HCT116 (cell line): ENCODE data around the gene TEX11. TPM values are rescaled to one million over a fixed set of nuclear protein-coding genes. Genes with fewer than 3 reads are reported as not detected.

Source experiments
- ATAC-seq: fragments of 200-7000 bp; cut with Tn5 transposase; 2 replicates; pipeline ENCODE4 v1.9.1; 2020; ENCODE audit warnings: mild to moderate bottlenecking, moderate library complexity
- BruUV-seq: library from RNA; stranded (reverse); fragments of 400-500 nt; replicated peaks from 2 replicates; lab custom pipeline; 2021; lab: Mats Ljungman, UMichigan
- CTCF ChIA-PET: fragments of 300-600 bp; sonication (Branson Sonifier 250); formaldehyde crosslinking; loops from one replicate; lab custom pipeline; 2021; ENCODE audit warnings: antibody characterized with exemption; lab: Charles Lee
- POLR2A ChIA-PET: fragments of 300-600, 350-600 bp; sonication (Branson Sonifier 250); formaldehyde crosslinking; loops from one replicate; lab custom pipeline; 2021; ENCODE audit warnings: antibody characterized with exemption; lab: Charles Lee
- RAD21 ChIA-PET, 2 experiments: fragments of 300-600 bp; sonication (Branson Sonifier 250); formaldehyde crosslinking; loops; one replicate each; lab custom pipeline; 2023; ENCODE audit warnings: low total read pairs in 2 of 2; ENCODE audit not compliant: uncharacterized antibody in 2 of 2, unreplicated experiment in 2 of 2, low non-redundant PET in 1 of 2; lab: Charles Lee
- DNase-seq: peaks from one replicate; pipeline ENCODE4 v3.0.0-alpha.2; 2010; ENCODE audit warnings: low read depth, low spot score
- H2AFZ ChIP-seq: fragments of 200-600 bp; shearing (Covaris generic), sonication (generic); 2 replicates; pipeline ENCODE4 v1.6.1; 2017; ENCODE audit warnings: low read depth, mixed run types, mixed read lengths, antibody characterized with exemption, low read length; ENCODE audit not compliant: poor library complexity, severe bottlenecking
- H3K27ac ChIP-seq: 2 replicates; pipeline ENCODE4 v1.5.1; 2012; ENCODE audit warnings: low read depth, low read length
- H3K27me3 ChIP-seq: fragments of 200-600 bp; sonication (generic); 2 replicates; pipeline ENCODE4 v1.6.1; 2016; ENCODE audit warnings: mixed run types, low read length, mixed read lengths; ENCODE audit not compliant: insufficient read depth
- H3K36me3 ChIP-seq, 2 experiments: fragments of 200-500 bp in 1 of 2; fragments of 200-600 bp in 1 of 2; sonication (Bioruptor generic) in 1 of 2; sonication (generic) in 1 of 2; 2 replicates each; pipeline versions ENCODE4 v1.5.1 to v1.6.1; 2014 to 2016; ENCODE audit warnings: low read length in 2 of 2, inconsistent platforms in 1 of 2, mixed read lengths in 1 of 2, mixed run types in 1 of 2; ENCODE audit not compliant: insufficient read depth in 2 of 2, control insufficient read depth in 1 of 2
- H3K4me1 ChIP-seq, 2 experiments: fragments of 200-600 bp in 1 of 2; sonication (generic) in 1 of 2; 2 replicates each; pipeline versions ENCODE4 v1.5.1 to v1.6.1; 2012 to 2017; ENCODE audit warnings: low read length in 2 of 2, inconsistent platforms in 1 of 2, mild to moderate bottlenecking in 1 of 2, mixed read lengths in 1 of 2, mixed run types in 1 of 2, moderate library complexity in 1 of 2; ENCODE audit not compliant: insufficient read depth in 2 of 2, control insufficient read depth in 1 of 2
- H3K4me2 ChIP-seq: fragments of 200-600 bp; sonication (generic); 2 replicates; pipeline ENCODE4 v1.6.1; 2017; ENCODE audit warnings: mixed run types, low read length, mixed read lengths
- H3K4me3 ChIP-seq, 2 experiments: fragments of 200-600 bp in 1 of 2; sonication (generic) in 1 of 2; replicated peaks in 1 of 2; 2 replicates each; pipeline ENCODE4 v1.5.1; 2011 to 2016; ENCODE audit warnings: low read length in 2 of 2, control low read depth in 1 of 2, low read depth in 1 of 2, mild to moderate bottlenecking in 1 of 2, mixed read lengths in 1 of 2, mixed run types in 1 of 2
- H3K79me2 ChIP-seq: fragments of 200-600 bp; sonication (generic); 2 replicates; pipeline ENCODE4 v1.6.1; 2017; ENCODE audit warnings: mild to moderate bottlenecking, mixed run types, low read length, moderate library complexity, mixed read lengths; ENCODE audit not compliant: insufficient read depth
- H3K9ac ChIP-seq: fragments of 200-600 bp; sonication (generic); 2 replicates; pipeline ENCODE4 v1.6.1; 2016; ENCODE audit warnings: low read length, mixed read lengths
- H3K9me2 ChIP-seq: fragments of 200-600 bp; sonication (generic), shearing (Covaris generic); 2 replicates; pipeline ENCODE4 v1.6.1; 2017; ENCODE audit warnings: mixed run types, mild to moderate bottlenecking, moderate library complexity; ENCODE audit not compliant: insufficient read depth
- H3K9me3 ChIP-seq, 2 experiments: fragments of 200-500 bp in 1 of 2; fragments of 200-600 bp in 1 of 2; sonication (Bioruptor generic) in 1 of 2; sonication (generic) in 1 of 2; 2 replicates each; pipeline ENCODE4 v1.6.1; 2014 to 2017; ENCODE audit warnings: low read length in 2 of 2, mixed read lengths in 2 of 2, inconsistent platforms in 1 of 2, low read depth in 1 of 2, mild to moderate bottlenecking in 1 of 2, mixed run types in 1 of 2, moderate library complexity in 1 of 2; ENCODE audit not compliant: control insufficient read depth in 1 of 2, insufficient read depth in 1 of 2
- H4K20me1 ChIP-seq: fragments of 200-600 bp; sonication (generic), shearing (Covaris generic); 2 replicates; pipeline ENCODE4 v1.6.1; 2017; ENCODE audit warnings: mixed run types, mild to moderate bottlenecking, moderate library complexity; ENCODE audit not compliant: insufficient read depth
- EGR1 ChIP-seq: IDR thresholded peaks from 2 replicates; pipeline ENCODE4 v1.6.1; 2012; ENCODE audit warnings: low read depth
- ELF1 ChIP-seq: IDR thresholded peaks from 2 replicates; pipeline ENCODE4 v1.6.1; 2012; ENCODE audit warnings: low read depth, borderline replicate concordance
- JUND ChIP-seq: IDR thresholded peaks from 2 replicates; pipeline ENCODE4 v1.6.1; 2012
- POLR2A ChIP-seq: IDR thresholded peaks from 2 replicates; pipeline ENCODE4 v1.7.0; 2011; ENCODE audit warnings: borderline replicate concordance; ENCODE audit not compliant: insufficient read depth, insufficient read length; ENCODE audit errors: extremely low read depth
- RAD21 ChIP-seq: IDR thresholded peaks from 2 replicates; pipeline ENCODE4 v1.6.1; 2012; ENCODE audit warnings: low read depth, mild to moderate bottlenecking
- SRF ChIP-seq: IDR thresholded peaks from 2 replicates; pipeline ENCODE4 v1.6.1; 2012; ENCODE audit warnings: low read depth
- YY1 ChIP-seq: IDR thresholded peaks from 2 replicates; pipeline ENCODE4 v1.6.1; 2011; ENCODE audit warnings: low read length, low read depth, moderate library complexity, mild to moderate bottlenecking; ENCODE audit not compliant: insufficient replicate concordance; ENCODE audit errors: extremely low read depth
- ZNF274 ChIP-seq: fragments of 200-500 bp; sonication (Bioruptor generic); IDR thresholded peaks from 2 replicates; pipeline ENCODE4 v1.6.1; 2014; ENCODE audit warnings: mild to moderate bottlenecking, low read depth, low read length, inconsistent platforms
- intact Hi-C: fragments of 100-400 bp; cut with micrococcal nuclease; formaldehyde crosslinking; loops from 2 replicates; pipeline ENCODE4 v1.10.0; 2022
- total RNA-seq: library from RNA; stranded (reverse); gene quantifications from one replicate; pipeline ENCODE4 v1.2.1, GENCODE V29; 2021; ENCODE audit not compliant: unreplicated experiment
- TF ChIP-seq, protein P1 (sequence below): IDR thresholded peaks from 2 replicates; pipeline ENCODE4 v1.6.1; 2011; ENCODE audit warnings: mild to moderate bottlenecking, low read length, moderate library complexity; ENCODE audit not compliant: insufficient replicate concordance; ENCODE audit errors: extremely low read depth
- TF ChIP-seq, protein P2 (sequence below), 3 experiments: fragments of 200-600 bp in 1 of 3; sonication (generic) in 1 of 3; IDR thresholded peaks in 2 of 3; conservative IDR thresholded peaks in 1 of 3; 2 replicates each; pipeline ENCODE4 v1.5.1; 2012 to 2017; ENCODE audit warnings: low read depth in 2 of 3, low read length in 2 of 3, antibody characterized with exemption in 1 of 3, borderline replicate concordance in 1 of 3, control low read depth in 1 of 3, mild to moderate bottlenecking in 1 of 3, mixed read lengths in 1 of 3, mixed run types in 1 of 3, moderate library complexity in 1 of 3; ENCODE audit not compliant: insufficient read depth in 1 of 3

The TEX11 gene
- total RNA-seq, 1 experiment from 2014 or later = 0.10 TPM

DNA sequence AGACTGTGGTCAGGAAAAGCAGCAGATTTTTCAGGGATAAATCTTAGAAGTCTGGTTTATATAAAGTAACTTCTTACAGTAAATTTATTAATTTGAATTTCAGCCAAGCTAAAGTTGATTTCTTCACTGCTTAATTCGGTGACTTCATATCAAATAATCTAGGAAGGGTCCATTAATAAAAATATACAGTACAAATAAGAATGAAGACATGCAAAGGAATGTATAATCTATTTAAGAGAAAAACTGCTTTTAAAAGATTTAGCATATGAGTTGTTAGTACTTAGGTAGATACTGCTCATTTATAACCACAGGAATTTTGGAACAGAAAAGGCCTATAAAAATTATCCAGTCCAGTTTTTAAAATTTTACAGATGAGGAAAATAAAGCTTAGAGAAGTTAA, 286.8 kb downstream of the TEX11 start:
- no peak for DNase-seq
- ATAC-seq = no peak
- Histone ChIP-seq H3K27ac (no peak overlapping the region), H3K79me2 (no peaks in the 10 kb centered on the region), H3K9ac (no peak overlapping the region), H4K20me1 (no peaks in the 10 kb centered on the region), H3K9me2 (no peaks in the 10 kb centered on the region), H3K9me3 (no peaks in the 10 kb centered on the region), H3K4me1 (no peaks in the 10 kb centered on the region), H3K27me3 (no peaks in the 10 kb centered on the region), H3K36me3 (no peaks in the 10 kb centered on the region), H2AFZ (no peak overlapping the region), H3K4me3 (no peak overlapping the region), H3K4me2 (no peak overlapping the region)
- ChIA-PET POLR2A (no interaction called here), CTCF (no interaction called here), RAD21 (no interaction called here)
- BruUV-seq = no TSS peak
- TF ChIP-seq SRF = no peak
- no peak for TF ChIP-seq RAD21
- TF ChIP-seq, protein P1, sequence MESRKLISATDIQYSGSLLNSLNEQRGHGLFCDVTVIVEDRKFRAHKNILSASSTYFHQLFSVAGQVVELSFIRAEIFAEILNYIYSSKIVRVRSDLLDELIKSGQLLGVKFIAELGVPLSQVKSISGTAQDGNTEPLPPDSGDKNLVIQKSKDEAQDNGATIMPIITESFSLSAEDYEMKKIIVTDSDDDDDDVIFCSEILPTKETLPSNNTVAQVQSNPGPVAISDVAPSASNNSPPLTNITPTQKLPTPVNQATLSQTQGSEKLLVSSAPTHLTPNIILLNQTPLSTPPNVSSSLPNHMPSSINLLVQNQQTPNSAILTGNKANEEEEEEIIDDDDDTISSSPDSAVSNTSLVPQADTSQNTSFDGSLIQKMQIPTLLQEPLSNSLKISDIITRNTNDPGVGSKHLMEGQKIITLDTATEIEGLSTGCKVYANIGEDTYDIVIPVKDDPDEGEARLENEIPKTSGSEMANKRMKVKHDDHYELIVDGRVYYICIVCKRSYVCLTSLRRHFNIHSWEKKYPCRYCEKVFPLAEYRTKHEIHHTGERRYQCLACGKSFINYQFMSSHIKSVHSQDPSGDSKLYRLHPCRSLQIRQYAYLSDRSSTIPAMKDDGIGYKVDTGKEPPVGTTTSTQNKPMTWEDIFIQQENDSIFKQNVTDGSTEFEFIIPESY = no peak
- no peak for TF ChIP-seq ZNF274
- TF ChIP-seq EGR1 = no peak
- TF ChIP-seq YY1 = no peak
- TF ChIP-seq, protein P2, sequence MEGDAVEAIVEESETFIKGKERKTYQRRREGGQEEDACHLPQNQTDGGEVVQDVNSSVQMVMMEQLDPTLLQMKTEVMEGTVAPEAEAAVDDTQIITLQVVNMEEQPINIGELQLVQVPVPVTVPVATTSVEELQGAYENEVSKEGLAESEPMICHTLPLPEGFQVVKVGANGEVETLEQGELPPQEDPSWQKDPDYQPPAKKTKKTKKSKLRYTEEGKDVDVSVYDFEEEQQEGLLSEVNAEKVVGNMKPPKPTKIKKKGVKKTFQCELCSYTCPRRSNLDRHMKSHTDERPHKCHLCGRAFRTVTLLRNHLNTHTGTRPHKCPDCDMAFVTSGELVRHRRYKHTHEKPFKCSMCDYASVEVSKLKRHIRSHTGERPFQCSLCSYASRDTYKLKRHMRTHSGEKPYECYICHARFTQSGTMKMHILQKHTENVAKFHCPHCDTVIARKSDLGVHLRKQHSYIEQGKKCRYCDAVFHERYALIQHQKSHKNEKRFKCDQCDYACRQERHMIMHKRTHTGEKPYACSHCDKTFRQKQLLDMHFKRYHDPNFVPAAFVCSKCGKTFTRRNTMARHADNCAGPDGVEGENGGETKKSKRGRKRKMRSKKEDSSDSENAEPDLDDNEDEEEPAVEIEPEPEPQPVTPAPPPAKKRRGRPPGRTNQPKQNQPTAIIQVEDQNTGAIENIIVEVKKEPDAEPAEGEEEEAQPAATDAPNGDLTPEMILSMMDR (IDR thresholded peaks at IDR 0.05 in 2 of 3, conservative IDR thresholded peaks at IDR 0.05 in 1 of 3; ENCODE audit: borderline replicate concordance in 1 of 3, insufficient read depth in 1 of 3, low read depth in 2 of 3, low read length in 2 of 3) = no peak
- no peak for TF ChIP-seq ELF1
- TF ChIP-seq POLR2A = no peak
- TF ChIP-seq JUND = no peak
- intact Hi-C loops = no loop called here
